ENCODE data around the gene DENND1B. TPM values are rescaled to one million over a fixed set of nuclear protein-coding genes. Genes with fewer than 3 reads are reported as not detected.

DENND1B gene
- total RNA-seq, 2 experiments from 2014 or later, result 10.8 to 12.7 TPM

- no peaks in the 10 kb centered on the region for H3K27me3 Mint-ChIP-seq
- ChIA-PET POLR2A (no interaction called here), CTCF (interaction anchor here (1.2 kb wide), 1 partner anchor 39 kb away, joined by 3 read pairs; no protein-coding TSS in a partner anchor)
- H3K9me3 Mint-ChIP-seq, result no peaks in the 10 kb centered on the region
- ATAC-seq (no peak), DNase-seq (no peak)
- peaks cover 4% of the 10 kb centered on the region for H3K36me3 Mint-ChIP-seq (ENCODE audit: low read depth)
- no peak overlapping the region for H3K27ac Mint-ChIP-seq
- peaks cover 3% of the 10 kb centered on the region for H3K4me1 Mint-ChIP-seq (ENCODE audit: low read depth)
- H3K4me3 Mint-ChIP-seq, result no peak overlapping the region
- no peak for TF ChIP-seq CTCF (IDR thresholded peaks at IDR 0.05)
- intact Hi-C loops (cut with micrococcal nuclease), result no loop called here
These were observed 216.0 kb downstream of the DENND1B start for GRCh38 chr1:197559244-197559643.

GRCh38 chr1:197557302-197557701 is 218.0 kb downstream of the DENND1B start:
- ATAC-seq (no peak), DNase-seq (no peak)
- peaks cover 3% of the 10 kb centered on the region for H3K4me1 Mint-ChIP-seq (ENCODE audit: low read depth)
- H3K9me3 Mint-ChIP-seq, result no peaks in the 10 kb centered on the region
- intact Hi-C loops (cut with micrococcal nuclease), result no loop called here
- TF ChIP-seq CTCF (IDR thresholded peaks at IDR 0.05), result no peak
- H3K4me3 Mint-ChIP-seq, result no peak overlapping the region
- CTCF ChIA-PET, result no interaction called here
- H3K27ac Mint-ChIP-seq, result no peak overlapping the region
- no peaks in the 10 kb centered on the region for H3K36me3 Mint-ChIP-seq (ENCODE audit: low read depth)
- no peaks in the 10 kb centered on the region for H3K27me3 Mint-ChIP-seq
- POLR2A ChIA-PET, result no interaction called here

DNA sequence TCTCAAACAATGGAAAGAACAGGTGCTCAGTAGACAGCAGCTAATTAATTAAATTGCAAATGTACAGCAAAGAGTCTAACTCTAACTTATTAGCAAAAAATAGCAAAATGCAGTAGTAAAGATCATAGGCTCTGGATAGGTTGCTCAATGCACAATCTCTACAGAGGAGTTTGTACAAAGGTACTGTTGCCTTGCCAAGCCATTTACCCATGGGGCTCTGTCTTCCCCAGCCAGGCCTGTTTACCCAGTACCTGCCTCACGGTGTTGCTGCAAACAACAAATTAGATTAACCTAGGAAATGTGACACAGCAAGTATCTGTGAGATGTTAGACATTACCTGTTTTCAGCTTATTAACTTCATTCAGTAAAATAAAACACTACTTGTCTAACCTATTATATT is 222.0 kb downstream of the DENND1B start:
- peaks cover 3% of the 10 kb centered on the region for H3K4me1 Mint-ChIP-seq (ENCODE audit: low read depth)
- intact Hi-C loops (cut with micrococcal nuclease), result no loop called here
- ATAC-seq (no peak), DNase-seq (no peak)
- peaks cover 3% of the 10 kb centered on the region for H3K36me3 Mint-ChIP-seq (ENCODE audit: low read depth)
- POLR2A ChIA-PET, result no interaction called here
- CTCF ChIA-PET, result interaction anchor here (0.5 kb wide), 1 partner anchor 14 kb away, joined by 4 read pairs; no protein-coding TSS in a partner anchor
- H3K4me3 Mint-ChIP-seq, result no peak overlapping the region
- no peak for TF ChIP-seq CTCF (IDR thresholded peaks at IDR 0.05)
- no peaks in the 10 kb centered on the region for H3K27me3 Mint-ChIP-seq
- no peaks in the 10 kb centered on the region for H3K9me3 Mint-ChIP-seq
- no peak overlapping the region for H3K27ac Mint-ChIP-seq

DNA sequence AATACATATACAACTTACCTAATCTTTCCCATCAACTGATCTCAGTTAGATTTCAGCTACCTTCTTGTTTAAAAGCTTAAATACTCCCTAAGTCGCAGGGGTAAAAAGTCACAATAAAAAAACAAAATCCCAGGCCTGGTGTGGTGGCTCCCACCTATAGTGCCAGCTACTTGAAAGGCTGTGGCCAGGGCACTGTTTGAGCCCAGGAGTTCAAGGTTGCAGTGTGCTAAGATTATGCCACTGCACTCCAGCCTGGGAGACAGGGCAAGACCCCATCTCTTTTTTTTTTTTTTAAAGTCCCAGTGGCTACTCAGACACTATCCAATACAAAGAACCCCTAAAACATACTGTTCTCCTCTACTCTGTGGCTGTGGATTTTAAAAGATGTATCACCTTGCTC is 228.3 kb downstream of the DENND1B start:
- TF ChIP-seq CTCF (IDR thresholded peaks at IDR 0.05), result no peak
- intact Hi-C loops (cut with micrococcal nuclease), result no loop called here
- CTCF ChIA-PET, result interaction anchor here (2.0 kb wide), 1 partner anchor 27 kb away, joined by 6 read pairs; no protein-coding TSS in a partner anchor

DNA sequence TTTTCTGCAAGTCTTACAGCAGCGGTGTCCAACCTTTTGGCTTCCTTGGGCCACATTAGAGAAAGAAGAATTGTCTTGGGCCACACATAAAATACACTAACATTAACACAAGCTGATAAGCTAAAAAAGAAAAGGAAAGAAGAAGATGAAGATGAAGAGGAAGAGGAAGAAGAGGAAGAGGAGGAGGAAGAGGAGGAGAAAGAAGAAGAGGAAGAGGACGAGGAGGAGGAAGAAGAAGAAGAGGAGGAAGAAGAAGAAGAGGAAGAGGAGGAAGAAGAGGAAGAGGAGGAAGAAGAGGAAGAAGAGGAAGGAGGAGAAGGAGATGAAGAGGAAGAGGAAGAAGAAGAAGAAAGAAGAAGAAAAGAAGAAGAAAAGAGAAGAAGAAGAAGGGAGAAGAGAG is 230.7 kb downstream of the DENND1B start:
- Mint-ChIP-seq H3K27me3 (no peaks in the 10 kb centered on the region), H3K27ac (no peak overlapping the region), H3K9me3 (no peaks in the 10 kb centered on the region), H3K4me1 (ENCODE audit: low read depth) (no peaks in the 10 kb centered on the region), H3K4me3 (no peak overlapping the region), H3K36me3 (ENCODE audit: low read depth) (peaks cover 2% of the 10 kb centered on the region)
- no peak for DNase-seq
- POLR2A ChIA-PET, result interaction anchor here (0.7 kb wide), 1 partner anchor 450 kb away, joined by 3 read pairs; no protein-coding TSS in a partner anchor
- ATAC-seq, result no peak
- TF ChIP-seq CTCF (IDR thresholded peaks at IDR 0.05), result no peak
- CTCF ChIA-PET, result no interaction called here
- intact Hi-C loops (cut with micrococcal nuclease), result no loop called here

More for the DNA sequence above, 228.3 kb downstream of the DENND1B start:
- Mint-ChIP-seq H3K36me3 (ENCODE audit: low read depth) (peaks cover 5% of the 10 kb centered on the region), H3K27ac (no peak overlapping the region), H3K4me3 (no peak overlapping the region), H3K27me3 (no peaks in the 10 kb centered on the region), H3K4me1 (ENCODE audit: low read depth) (no peaks in the 10 kb centered on the region), H3K9me3 (no peaks in the 10 kb centered on the region)
- POLR2A ChIA-PET, result interaction anchor here (0.6 kb wide), 1 partner anchor 11 kb away, joined by 4 read pairs; no protein-coding TSS in a partner anchor
- ATAC-seq (no peak), DNase-seq (no peak)
